Measurements from ENCODE around the gene HLCS. TPM values are rescaled to one million over a fixed set of nuclear protein-coding genes. Genes with fewer than 3 reads are reported as not detected.

Gene HLCS
- polyA plus RNA-seq, 1 experiment: 22.3 TPM

DNA sequence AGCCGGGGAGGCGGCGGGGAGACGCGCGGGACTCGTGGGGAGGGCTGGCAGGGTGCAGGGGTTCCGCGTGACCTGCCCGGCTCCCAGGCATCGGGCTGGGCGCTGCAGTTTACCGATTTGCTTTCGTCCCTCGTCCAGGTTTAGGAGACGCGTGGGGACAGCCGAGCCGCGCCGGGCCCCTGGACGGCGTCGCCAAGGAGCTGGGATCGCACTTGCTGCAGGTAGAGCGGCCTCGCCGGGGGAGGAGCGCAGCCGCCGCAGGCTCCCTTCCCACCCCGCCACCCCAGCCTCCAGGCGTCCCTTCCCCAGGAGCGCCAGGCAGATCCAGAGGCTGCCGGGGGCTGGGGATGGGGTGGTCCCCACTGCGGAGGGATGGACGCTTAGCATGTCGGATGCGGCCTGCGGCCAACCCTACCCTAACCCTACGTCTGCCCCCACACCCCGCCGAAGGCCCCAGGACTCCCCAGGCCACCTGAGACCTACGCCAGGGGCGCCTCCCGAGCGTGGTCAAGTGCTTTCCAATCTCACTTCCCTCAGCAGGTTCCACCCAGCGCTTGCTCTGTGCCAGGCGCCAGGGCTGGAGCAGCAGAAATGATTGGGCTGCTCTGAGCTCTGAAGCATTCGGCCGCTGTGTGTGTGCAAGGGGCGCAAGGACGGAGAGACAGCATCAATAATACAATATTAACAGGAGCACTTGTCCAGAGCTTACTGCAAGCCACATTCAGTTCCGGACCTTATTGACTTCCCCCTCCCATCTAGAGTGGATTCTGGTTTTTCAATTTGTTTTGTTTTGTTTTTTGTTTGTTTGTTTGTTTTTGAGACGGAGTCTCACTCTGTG lies 257.2 kb downstream of the HLCS start:
- no peak for DNase-seq (ENCODE audit: low read depth, low spot score)
- POLR2A ChIA-PET: no interaction called here
- H3K27me3 ChIP-seq (ENCODE audit: control insufficient read depth, insufficient read depth, low read length): peaks cover 93% of the 10 kb centered on the region
- no peak overlapping the region for H3K27ac ChIP-seq (ENCODE audit: low read depth, low read length)
- peaks cover 4% of the 10 kb centered on the region; the same call in 1 of the 2 replicates for H3K9me3 ChIP-seq (ENCODE audit: control insufficient read depth, insufficient read depth, low read length)
- H3K4me3 ChIP-seq (ENCODE audit: low read depth, low read length): no peak overlapping the region
- CTCF ChIA-PET: interaction anchor here (0.6 kb wide), 1 partner anchor 208 kb away, joined by 3 read pairs; no protein-coding TSS in a partner anchor
- TF ChIP-seq, protein P1, sequence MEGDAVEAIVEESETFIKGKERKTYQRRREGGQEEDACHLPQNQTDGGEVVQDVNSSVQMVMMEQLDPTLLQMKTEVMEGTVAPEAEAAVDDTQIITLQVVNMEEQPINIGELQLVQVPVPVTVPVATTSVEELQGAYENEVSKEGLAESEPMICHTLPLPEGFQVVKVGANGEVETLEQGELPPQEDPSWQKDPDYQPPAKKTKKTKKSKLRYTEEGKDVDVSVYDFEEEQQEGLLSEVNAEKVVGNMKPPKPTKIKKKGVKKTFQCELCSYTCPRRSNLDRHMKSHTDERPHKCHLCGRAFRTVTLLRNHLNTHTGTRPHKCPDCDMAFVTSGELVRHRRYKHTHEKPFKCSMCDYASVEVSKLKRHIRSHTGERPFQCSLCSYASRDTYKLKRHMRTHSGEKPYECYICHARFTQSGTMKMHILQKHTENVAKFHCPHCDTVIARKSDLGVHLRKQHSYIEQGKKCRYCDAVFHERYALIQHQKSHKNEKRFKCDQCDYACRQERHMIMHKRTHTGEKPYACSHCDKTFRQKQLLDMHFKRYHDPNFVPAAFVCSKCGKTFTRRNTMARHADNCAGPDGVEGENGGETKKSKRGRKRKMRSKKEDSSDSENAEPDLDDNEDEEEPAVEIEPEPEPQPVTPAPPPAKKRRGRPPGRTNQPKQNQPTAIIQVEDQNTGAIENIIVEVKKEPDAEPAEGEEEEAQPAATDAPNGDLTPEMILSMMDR (IDR thresholded peaks at IDR 0.05; ENCODE audit: low read depth, low read length): no peak

DNA sequence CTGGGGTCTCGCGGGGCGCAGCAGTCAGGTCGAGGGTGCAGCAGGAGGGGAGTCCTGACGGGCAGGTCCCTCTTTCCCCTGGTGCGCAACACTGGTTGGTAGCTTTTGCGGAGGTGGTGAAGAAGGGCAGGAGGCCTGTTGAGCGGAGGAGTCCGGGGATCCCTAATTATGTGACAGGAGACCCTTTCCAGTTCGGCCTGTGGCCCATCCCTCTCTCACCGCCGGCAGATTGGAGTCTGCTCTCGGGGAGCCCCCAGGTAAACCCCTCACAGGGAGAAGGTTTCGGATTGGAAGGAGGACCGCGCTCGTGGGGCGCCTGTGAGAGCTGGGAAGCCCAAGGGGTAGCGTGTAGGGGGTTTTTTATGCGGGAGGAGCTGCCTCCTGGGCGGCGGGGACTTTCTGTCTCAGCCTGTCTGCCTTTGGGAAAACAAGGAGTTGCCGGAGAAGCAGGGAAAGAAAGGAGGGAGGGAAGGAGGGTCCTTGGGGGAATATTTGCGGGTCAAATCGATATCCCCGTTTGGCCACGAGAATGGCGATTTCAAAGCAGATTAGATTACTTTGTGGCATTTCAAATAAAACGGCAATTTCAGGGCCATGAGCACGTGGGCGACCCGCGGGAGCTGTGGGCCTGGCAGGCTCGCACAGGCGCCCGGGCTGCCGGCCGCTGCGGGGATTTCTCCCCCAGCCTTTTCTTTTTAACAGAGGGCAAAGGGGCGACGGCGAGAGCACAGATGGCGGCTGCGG lies 258.0 kb downstream of the HLCS start:
- no peak for DNase-seq (ENCODE audit: low read depth, low spot score)
- ChIA-PET CTCF (no interaction called here), POLR2A (interaction anchor here (0.6 kb wide), 1 partner anchor 240 kb away, joined by 7 read pairs; no protein-coding TSS in a partner anchor)
- Histone ChIP-seq H3K4me3 (ENCODE audit: low read depth, low read length) (no peak overlapping the region), H3K9me3 (ENCODE audit: control insufficient read depth, insufficient read depth, low read length) (peaks cover 4% of the 10 kb centered on the region; the same call in 1 of the 2 replicates), H3K27ac (ENCODE audit: low read depth, low read length) (no peak overlapping the region), H3K27me3 (ENCODE audit: control insufficient read depth, insufficient read depth, low read length) (peaks cover 93% of the 10 kb centered on the region)
- TF ChIP-seq, protein P1 (IDR thresholded peaks at IDR 0.05; ENCODE audit: low read depth, low read length): no peak

DNA sequence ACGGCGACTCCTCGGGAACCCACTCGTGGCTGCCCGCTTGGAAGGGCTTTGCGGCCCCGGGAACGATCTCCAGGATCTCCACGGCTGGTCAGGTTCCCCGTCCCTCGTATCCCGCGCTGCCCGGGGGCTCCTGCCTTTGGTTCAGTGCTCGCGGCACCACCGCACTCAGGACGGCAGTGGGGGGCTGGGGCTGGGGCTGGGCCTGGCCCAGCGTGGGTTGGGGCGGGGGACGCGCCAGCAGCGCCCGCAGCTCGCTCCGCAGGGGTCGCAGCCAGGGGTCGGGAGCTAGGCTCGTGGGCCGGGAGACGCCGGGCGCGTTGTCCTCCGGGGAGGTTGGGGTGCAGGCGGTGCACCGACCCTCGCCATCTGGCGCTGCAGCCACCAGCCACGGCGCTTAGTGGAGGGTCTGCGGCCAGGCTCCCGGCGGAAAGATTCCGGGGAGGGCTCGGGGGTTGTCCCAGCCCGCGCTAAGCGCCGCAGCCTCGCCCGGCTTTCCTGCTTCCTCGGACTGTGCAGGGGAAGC lies 258.6 kb downstream of the HLCS start:
- POLR2A ChIA-PET: interaction anchor here (0.6 kb wide), 1 partner anchor 241 kb away, joined by 7 read pairs; no protein-coding TSS in a partner anchor
- peaks cover 4% of the 10 kb centered on the region; the same call in 1 of the 2 replicates for H3K9me3 ChIP-seq (ENCODE audit: control insufficient read depth, insufficient read depth, low read length)
- CTCF ChIA-PET: no interaction called here
- no peak overlapping the region for H3K4me3 ChIP-seq (ENCODE audit: low read depth, low read length)
- peaks cover 95% of the 10 kb centered on the region for H3K27me3 ChIP-seq (ENCODE audit: control insufficient read depth, insufficient read depth, low read length)
- DNase-seq (ENCODE audit: low read depth, low spot score): no peak
- TF ChIP-seq, protein P1 (IDR thresholded peaks at IDR 0.05; ENCODE audit: low read depth, low read length): no peak
- H3K27ac ChIP-seq (ENCODE audit: low read depth, low read length): no peak overlapping the region

GRCh38 chr21:36706951-36707762 lies 259.3 kb downstream of the HLCS start:
- no peak for DNase-seq (ENCODE audit: low read depth, low spot score)

More at GRCh38 chr21:36706951-36707762, 259.3 kb downstream of the HLCS start:
- TF ChIP-seq, protein P1 (IDR thresholded peaks at IDR 0.05; ENCODE audit: low read depth, low read length): peak; percentile 23
- Histone ChIP-seq H3K4me3 (ENCODE audit: low read depth, low read length) (no peak overlapping the region), H3K27ac (ENCODE audit: low read depth, low read length) (no peak overlapping the region), H3K9me3 (ENCODE audit: control insufficient read depth, insufficient read depth, low read length) (peaks cover 4% of the 10 kb centered on the region; the same call in 1 of the 2 replicates), H3K27me3 (ENCODE audit: control insufficient read depth, insufficient read depth, low read length) (peaks cover 96% of the 10 kb centered on the region)
- CTCF ChIA-PET: no interaction called here
- POLR2A ChIA-PET: no interaction called here
